ENCODE results near the gene GRAMD2A. TPM values are rescaled to one million over a fixed set of nuclear protein-coding genes. Genes with fewer than 3 reads are reported as not detected.

The GRAMD2A gene
- polyA plus RNA-seq, 3 donors = 0.09 to 0.10 TPM; not detected in 1

DNA sequence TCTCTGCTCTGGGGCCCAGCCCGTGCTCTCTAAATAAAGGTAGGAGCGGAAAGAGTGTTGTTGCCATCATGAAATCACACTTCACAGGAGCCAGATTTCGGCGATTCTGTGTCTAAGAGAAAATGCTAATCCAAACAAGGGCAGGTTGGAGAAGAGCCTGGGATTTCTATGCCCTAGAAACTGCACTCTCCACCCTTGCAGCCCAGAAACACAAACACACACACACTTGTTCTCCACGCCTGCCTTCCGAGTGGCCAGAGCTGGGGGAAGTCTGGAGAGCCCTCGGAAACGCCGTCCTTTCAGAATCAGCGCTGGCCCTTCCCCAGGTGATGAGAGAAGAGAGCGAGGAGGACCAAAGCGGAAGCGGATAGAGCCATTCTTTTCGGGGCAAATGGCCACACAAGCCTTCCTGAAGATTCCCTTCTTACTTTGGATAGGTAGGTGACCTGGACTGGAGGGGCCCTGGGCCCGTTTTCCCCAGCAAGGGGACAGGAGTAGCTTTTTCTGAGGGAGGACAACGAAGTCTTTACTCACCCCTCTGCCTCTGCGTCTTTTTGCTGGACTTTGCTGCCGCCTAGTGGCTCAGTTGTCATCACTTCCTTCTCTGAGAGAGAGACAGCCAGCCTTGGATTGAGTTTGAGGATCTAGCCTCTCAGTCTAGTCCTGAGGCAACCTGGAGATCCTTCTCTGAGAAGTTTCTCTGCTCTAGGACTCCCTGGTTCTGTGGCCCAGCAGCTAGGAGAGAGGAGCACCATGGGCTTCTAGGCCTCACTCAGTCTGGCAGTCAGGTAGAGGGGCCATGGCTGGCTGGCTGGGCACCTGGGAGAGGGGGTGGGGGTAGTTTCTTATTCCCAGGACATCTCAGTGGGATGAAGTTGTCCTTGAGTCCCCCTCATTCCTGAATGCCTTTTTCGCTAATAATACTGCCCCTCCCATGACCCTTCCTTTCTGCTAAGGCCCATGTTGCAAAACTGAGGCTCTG is 41.7 kb downstream of the GRAMD2A start:
- 3 to 8% (median 8%) methylated on average over 18 to 19 of the region's 19 CpGs for WGBS, 3 donors
- no peak overlapping the region for H3K27ac ChIP-seq (ENCODE audit: low read depth, low read length)

DNA sequence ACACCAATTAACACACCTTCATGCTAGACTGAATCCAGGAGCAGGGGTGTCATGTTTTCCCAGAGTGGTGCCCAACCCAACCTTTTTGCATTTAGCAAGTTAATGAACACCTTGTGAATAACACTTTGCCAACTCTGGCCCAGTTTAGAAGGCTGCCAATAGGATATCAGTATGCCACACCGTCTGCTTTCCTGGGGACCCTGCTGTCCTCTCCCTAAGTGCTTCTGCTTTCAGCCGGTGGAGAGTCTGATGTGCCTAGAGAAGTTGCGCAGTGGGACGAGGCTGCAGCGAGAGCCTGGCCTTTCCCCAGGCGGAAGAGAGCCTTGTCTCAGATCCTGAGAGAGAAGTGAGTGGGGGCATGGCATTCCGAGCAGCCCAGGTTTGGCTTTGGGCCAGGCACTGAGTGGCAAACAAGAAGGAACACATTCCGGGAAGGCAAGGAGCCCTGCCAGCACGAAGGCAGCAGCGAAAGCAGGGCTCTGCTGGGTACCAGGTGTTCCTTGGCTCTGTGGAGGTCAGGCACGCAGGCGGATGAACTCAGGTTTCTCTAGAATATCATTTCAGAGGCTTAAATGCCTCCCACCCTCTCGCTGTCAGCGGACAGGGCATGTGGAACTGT is 42.5 kb downstream of the GRAMD2A start:
- 8 to 34% (median 30%) methylated on average over 14 of the region's 14 CpGs for WGBS, 3 donors
- H3K27ac ChIP-seq (ENCODE audit: low read depth, low read length) = no peak overlapping the region

DNA sequence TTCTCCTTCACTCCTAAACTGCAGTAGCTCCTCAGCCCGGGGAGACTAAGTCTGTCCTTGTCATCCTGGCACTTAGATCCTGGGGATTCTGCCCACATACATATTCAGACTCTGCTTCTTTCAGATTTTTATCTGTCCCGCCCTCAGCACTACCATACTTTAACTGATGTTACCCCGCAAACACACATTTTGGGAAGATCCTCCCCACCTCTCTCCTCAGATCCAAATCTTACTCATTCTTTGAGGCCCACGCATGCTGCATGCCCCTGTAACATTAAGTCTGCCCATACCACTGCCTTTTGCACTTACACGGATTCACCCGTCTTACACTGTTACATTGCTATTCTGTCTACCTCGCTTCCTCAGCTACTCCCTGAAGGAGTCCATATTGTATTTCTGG is 43.3 kb downstream of the GRAMD2A start:
- 92 to 98% (median 98%) methylated on average over 7 of the region's 7 CpGs for WGBS, 3 donors
- H3K27ac ChIP-seq (ENCODE audit: low read depth, low read length) = no peak overlapping the region

- H3K27ac ChIP-seq (ENCODE audit: low read depth, low read length) = no peak overlapping the region
- WGBS, 3 donors = 75 to 86% (median 84%) methylated on average over 4 to 5 of the region's 5 CpGs
These were observed 44.2 kb downstream of the GRAMD2A start for GRCh38 chr15:72153269-72154000.

GRCh38 chr15:72147418-72147817 is 50.2 kb downstream of the GRAMD2A start:
- H3K27ac ChIP-seq (ENCODE audit: low read depth, low read length) = no peak overlapping the region
- WGBS, 3 donors = 73 to 79% (median 78%) methylated on average over 2 of the region's 2 CpGs

GRCh38 chr15:72146934-72147333 is 50.7 kb downstream of the GRAMD2A start:
- H3K27ac ChIP-seq (ENCODE audit: low read depth, low read length) = no peak overlapping the region

DNA sequence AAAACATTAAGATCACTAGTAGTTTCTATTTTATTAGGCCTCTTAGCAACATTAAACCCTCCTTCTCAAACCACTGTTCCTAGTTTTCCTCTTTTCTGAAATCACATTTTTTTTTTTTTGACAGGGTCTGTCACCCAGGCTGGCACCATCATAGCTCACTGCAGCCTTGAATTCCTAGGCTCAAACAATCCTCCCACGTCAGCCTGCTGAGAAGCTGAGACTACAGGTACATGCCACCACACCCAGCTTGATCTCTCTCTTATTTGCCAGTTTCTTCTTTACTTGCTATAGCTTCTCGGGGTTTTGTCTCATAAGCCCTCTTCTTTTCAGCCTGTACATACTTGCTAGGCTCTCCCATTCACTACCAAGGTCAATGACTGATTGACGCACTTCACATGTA is 51.4 kb downstream of the GRAMD2A start:
- WGBS, 3 donors = 90 to 95% (median 92%) methylated on average over 3 of the region's 3 CpGs
- H3K27ac ChIP-seq (ENCODE audit: low read depth, low read length) = no peak overlapping the region

DNA sequence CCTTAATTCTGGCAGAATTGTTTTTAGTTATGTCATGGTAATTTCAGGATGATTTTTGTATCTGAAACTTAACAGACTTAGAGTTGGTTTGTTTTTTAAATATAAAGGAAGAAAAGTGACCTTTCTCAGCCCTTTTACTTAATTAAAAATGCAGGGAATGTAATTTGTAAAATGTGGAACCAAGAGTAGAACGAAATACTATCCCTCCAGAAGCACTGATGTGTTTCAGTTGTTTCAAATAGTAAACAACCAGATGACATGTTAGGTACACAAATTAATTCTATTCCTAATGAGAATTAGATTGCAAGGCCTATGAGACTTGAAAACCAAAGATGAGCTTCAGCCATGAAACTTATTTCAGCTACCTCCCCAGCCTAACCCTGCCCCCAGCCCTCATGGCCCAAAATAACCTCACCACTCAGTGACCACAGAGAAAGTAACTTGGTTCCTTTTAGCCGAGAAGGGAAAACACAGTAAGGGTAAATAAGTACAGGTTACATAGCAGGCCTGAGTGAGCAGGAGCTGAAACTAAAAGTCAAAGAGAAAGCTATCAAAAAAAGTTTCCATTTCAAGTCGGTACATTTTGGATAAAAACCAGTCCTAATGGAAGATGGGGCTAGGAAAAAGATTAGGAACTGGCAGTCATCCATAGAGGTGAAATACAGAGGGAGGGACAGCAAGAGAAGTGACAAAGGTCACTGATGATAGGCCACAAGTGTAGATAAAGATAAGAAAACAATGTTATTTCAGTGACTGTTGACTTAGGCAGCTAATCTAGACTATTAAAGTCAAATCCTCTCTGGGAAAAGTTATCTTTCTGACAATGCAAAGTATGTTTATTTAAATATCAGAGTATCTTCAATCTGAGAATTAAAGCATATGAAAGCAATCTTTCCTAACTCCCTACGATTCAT is 56.2 kb downstream of the GRAMD2A start:
- 37 to 64% (median 58%) methylated on average over 4 of the region's 4 CpGs for WGBS, 3 donors
- H3K27ac ChIP-seq (ENCODE audit: low read depth, low read length) = no peak overlapping the region

- WGBS, 3 donors = 90 to 94% (median 93%) methylated on average over 3 of the region's 3 CpGs
- H3K27ac ChIP-seq (ENCODE audit: low read depth, low read length) = no peak overlapping the region
These were observed 57.5 kb downstream of the GRAMD2A start for GRCh38 chr15:72140088-72140487.

DNA sequence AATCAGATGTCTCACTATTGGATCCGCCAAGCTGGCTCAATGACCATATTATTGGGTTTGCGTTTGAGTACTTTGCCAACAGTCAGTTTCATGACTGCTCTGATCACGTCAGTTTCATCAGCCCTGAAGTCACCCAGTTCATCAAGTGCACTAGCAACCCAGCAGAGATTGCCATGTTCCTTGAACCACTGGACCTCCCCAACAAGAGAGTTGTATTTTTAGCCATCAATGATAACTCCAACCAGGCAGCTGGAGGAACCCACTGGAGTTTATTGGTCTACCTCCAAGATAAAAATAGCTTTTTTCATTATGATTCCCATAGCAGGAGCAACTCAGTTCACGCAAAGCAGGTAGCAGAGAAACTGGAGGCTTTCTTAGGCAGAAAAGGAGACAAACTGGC is 57.9 kb downstream of the GRAMD2A start:
- H3K27ac ChIP-seq (ENCODE audit: low read depth, low read length) = no peak overlapping the region
- 97 to 99% (median 98%) methylated on average over 4 of the region's 4 CpGs for WGBS, 3 donors

DNA sequence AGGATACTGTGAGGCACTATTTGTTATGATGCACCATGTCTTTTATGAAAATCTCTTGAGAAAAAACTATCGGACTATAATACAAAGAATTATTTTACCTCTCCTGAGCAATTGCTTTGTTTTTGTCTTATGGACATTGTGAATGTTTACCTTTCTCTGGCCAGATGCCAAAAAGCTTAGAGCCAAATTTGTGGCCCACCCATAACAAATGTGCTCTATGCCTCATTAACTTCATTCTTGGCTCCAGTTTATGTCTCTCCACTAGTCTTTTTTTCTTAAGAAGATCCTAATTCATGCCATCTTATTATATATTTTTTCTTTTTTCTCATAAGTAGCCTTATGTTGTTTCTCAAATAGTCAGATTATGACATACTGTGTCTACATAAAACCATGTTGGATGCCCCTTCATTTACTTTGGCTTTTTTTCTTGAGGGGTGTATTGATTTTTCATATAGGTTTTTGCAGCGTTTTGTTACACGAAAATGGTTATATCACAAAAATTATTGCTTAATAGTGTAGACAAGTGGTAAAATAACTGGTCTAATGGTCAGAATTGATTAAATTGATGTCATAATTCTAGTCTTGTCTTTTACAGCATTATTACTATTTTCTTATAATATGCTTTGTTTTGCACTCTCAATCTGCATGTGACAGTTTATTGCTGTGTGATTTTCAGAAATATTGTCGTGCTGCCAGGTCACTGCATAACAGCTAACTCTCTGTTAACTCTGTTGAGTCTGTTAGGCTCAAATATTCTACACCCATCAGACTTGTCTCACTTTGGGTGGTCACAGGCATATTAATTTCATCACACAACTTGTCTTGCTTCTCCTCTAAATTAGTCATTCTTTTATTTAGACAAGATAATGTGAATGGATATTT is 61.2 kb downstream of the GRAMD2A start:
- H3K27ac ChIP-seq (ENCODE audit: low read depth, low read length) = no peak overlapping the region
- 65 to 85% (median 80%) methylated on average over 4 of the region's 4 CpGs for WGBS, 3 donors

DNA sequence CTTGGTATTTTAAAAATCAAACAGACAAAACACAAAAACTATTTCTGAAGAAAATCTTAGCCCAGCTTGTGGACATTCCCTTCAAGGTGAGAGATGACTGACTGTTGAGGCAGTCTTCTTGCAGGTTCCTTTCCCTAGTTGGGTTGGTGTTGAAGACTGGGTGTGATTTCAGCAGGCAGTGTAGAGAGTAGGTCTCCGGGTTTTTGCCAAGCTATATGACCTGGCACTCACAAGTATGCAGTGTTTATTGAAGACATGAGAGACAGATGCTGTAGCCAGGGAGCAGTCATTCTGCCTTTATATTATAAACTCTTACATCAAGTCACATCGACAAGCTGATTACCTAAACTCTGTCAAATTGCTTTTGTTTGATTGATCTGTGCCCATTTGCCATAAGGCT is 61.9 kb downstream of the GRAMD2A start:
- WGBS, 3 donors = 53 to 78% (median 70%) methylated on average over 2 of the region's 2 CpGs
- no peak overlapping the region for H3K27ac ChIP-seq (ENCODE audit: low read depth, low read length)

DNA sequence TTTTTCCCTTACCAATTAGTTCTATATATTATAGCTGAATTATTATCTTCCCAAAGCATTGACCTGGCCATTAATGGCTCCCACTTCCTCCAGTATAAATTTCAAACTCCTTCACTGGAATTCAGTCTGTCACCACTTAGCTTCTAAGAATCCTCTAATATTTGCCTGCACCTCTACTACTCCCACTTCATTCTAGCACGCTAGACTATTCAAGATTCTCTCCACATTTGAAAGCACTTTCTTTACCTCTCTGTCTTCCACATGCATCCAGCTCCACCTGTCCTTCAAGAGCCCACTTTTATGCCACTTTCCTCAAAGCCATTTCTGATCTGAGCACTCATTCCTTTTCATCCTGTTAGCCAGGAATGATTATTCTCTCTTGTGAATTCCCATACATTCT is 64.4 kb downstream of the GRAMD2A start:
- no peak overlapping the region for H3K27ac ChIP-seq (ENCODE audit: low read depth, low read length)
- 84 to 100% (median 93%) methylated on average over 1 of the region's 1 CpG for WGBS, 3 donors

GRCh38 chr15:72131922-72132321 is 65.7 kb downstream of the GRAMD2A start:
- no peak overlapping the region for H3K27ac ChIP-seq (ENCODE audit: low read depth, low read length)
- WGBS, 3 donors = 68 to 84% (median 72%) methylated on average over 3 of the region's 3 CpGs

DNA sequence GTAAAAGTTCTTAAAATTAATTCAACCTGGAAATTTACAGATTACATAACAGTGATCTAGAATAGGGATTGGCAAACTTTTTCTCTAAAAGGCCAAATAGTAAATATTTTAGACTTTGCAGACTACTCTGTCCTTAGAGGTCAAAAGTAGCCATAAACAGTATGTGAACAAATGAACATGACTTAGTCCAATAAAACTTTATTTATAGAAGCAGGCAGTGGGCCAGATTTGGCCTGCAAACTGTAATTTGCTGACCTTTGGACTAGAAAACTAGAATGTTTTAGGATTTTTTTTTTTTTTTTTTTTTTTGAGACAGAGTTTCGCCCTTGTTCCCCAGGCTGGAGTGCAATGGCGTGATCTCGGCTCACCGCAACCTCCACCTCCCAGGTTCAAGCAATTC is 67.3 kb downstream of the GRAMD2A start:
- H3K27ac ChIP-seq (ENCODE audit: low read depth, low read length) = no peak overlapping the region
- WGBS, 3 donors = 89 to 100% (median 97%) methylated on average over 4 of the region's 4 CpGs

DNA sequence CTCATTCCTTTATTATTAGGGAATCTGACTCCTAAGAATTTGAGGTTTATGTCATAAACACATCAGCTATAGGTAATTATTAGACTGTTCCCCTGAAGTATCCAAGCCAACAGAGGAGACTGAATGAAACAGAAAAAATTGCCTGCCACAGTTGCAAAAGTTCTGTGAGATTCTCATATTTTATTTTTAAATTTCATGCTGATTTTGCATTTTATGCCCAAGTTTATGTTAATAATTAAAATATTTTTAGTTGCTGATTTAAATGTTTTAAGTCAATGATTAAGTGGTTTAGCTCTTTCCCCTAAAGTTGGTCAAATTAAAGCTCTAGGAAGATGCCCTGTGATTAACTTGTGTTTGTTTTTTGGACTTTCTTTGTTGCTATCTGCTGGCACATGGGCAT is 69.2 kb downstream of the GRAMD2A start:
- no peak overlapping the region for H3K27ac ChIP-seq (ENCODE audit: low read depth, low read length)

- H3K27ac ChIP-seq (ENCODE audit: low read depth, low read length) = no peak overlapping the region
- 51 to 63% (median 59%) methylated on average over 2 of the region's 2 CpGs for WGBS, 3 donors
These were observed 69.8 kb downstream of the GRAMD2A start for GRCh38 chr15:72127724-72128322.

All from adipose tissue (tissue), 3 donors.